K562 (cell line): Measurements from ENCODE around the gene BAD. TPM values are rescaled to one million over a fixed set of nuclear protein-coding genes. Genes with fewer than 3 reads are reported as not detected.
A peak's percentile ranks its signal among the peaks of the same experiment; 100 is the strongest.

ENCODE experiments used
- ATAC-seq: fragments of 200-7000 bp; cut with Tn5 transposase; 3 replicates; pipeline ENCODE4 v1.9.1; 2020; ENCODE audit warnings: moderate library complexity
- Bru-seq: library from RNA; stranded (reverse); fragments of 400-500 nt; gene quantifications from one replicate; lab custom pipeline; 2021; lab: Mats Ljungman, UMichigan
- BruChase-seq, 2 experiments: library from RNA; stranded (reverse); fragments of 400-500 nt; gene quantifications; one replicate each; lab custom pipeline; 2021; lab: Mats Ljungman, UMichigan
- BruUV-seq: library from RNA; stranded (reverse); fragments of 400-500 nt; replicated peaks from 2 replicates; lab custom pipeline; 2021; lab: Mats Ljungman, UMichigan
- CTCF ChIA-PET: fragments of 300-600 bp; formaldehyde crosslinking; extraction: SDS; loops from one replicate; lab custom pipeline; 2021; ENCODE audit warnings: low intra/inter-chr PET ratio; lab: Yijun Ruan, JAX
- POLR2A ChIA-PET: fragments of 300-600, 350-650 bp; sonication (Branson Sonifier 250); formaldehyde crosslinking; extraction: SDS; loops from one replicate; lab custom pipeline; 2021; ENCODE audit warnings: antibody characterized with exemption, inconsistent platforms; lab: Yijun Ruan, JAX
- DNase-seq, 4 experiments: peaks; one replicate each; pipeline versions ENCODE4 v3.0.0 to v3.0.0-alpha.2; 2011 to 2018; ENCODE audit warnings: low spot score in 3 of 4, mixed read lengths in 3 of 4; ENCODE audit errors: extremely low read depth in 1 of 4
- FAIRE-seq: peaks from 2 replicates; lab custom pipeline; 2011; peaks lifted over from hg19 to GRCh38; lab: Jason Lieb, UNC
- H2AFZ ChIP-seq: 2 replicates; pipeline ENCODE4 v1.6.0; 2011; ENCODE audit warnings: low read depth, low read length, control low read depth, inconsistent platforms
- H3K27ac ChIP-seq: fragments of 200-600 bp; 3 replicates; pipeline ENCODE4 v1.8.0; 2011; ENCODE audit warnings: low read depth, mild to moderate bottlenecking, control low read depth, inconsistent platforms, low read length, moderate library complexity, mixed read lengths; ENCODE audit errors: extremely low read depth
- H3K27me3 ChIP-seq, 2 experiments: fragments of 300-600 bp in 1 of 2; 2 replicates in 1 of 2; 3 replicates in 1 of 2; pipeline versions ENCODE4 v1.6.0 to v1.8.0; 2011; ENCODE audit warnings: inconsistent platforms in 2 of 2, low read length in 2 of 2, mild to moderate bottlenecking in 1 of 2, mixed read lengths in 1 of 2, moderate library complexity in 1 of 2; ENCODE audit not compliant: control insufficient read depth in 2 of 2, insufficient read depth in 2 of 2
- H3K36me3 ChIP-seq: fragments of 300-600 bp; 3 replicates; pipeline ENCODE4 v1.8.0; 2011; ENCODE audit warnings: mild to moderate bottlenecking, low read length, inconsistent platforms; ENCODE audit not compliant: control insufficient read depth, insufficient read depth
- H3K4me1 ChIP-seq, 2 experiments: fragments of 200-600 bp in 1 of 2; replicated peaks in 1 of 2; 2 replicates in 1 of 2; 3 replicates in 1 of 2; pipeline versions ENCODE4 v1.5.1 to v1.8.0; 2011; ENCODE audit warnings: inconsistent platforms in 2 of 2, low read length in 2 of 2, mild to moderate bottlenecking in 1 of 2, mixed read lengths in 1 of 2, moderate library complexity in 1 of 2; ENCODE audit not compliant: control insufficient read depth in 2 of 2, insufficient read depth in 2 of 2
- H3K4me2 ChIP-seq: 2 replicates; pipeline ENCODE4 v1.6.1; 2011; ENCODE audit warnings: low read length, control low read depth, inconsistent platforms, mixed read lengths; ENCODE audit not compliant: insufficient read depth
- H3K4me3 ChIP-seq: fragments of 200-600 bp; sonication (generic), shearing (Covaris generic); 2 replicates; pipeline ENCODE4 v1.5.1; 2016; ENCODE audit warnings: control low read depth, inconsistent platforms
- H3K79me2 ChIP-seq: fragments of 200-600 bp; 3 replicates; pipeline ENCODE4 v1.8.0; 2011; ENCODE audit warnings: low read length, inconsistent platforms; ENCODE audit not compliant: control insufficient read depth, insufficient read depth
- H3K9ac ChIP-seq, 2 experiments: 2 replicates each; pipeline versions ENCODE4 v1.6.0 to v1.6.1; 2011; ENCODE audit warnings: low read depth in 2 of 2, low read length in 2 of 2, control low read depth in 1 of 2, inconsistent platforms in 1 of 2, mild to moderate bottlenecking in 1 of 2, mixed read lengths in 1 of 2; ENCODE audit not compliant: insufficient read depth in 1 of 2
- H3K9me1 ChIP-seq: one replicate; pipeline ENCODE4 v1.6.0; 2011; ENCODE audit warnings: inconsistent platforms, mild to moderate bottlenecking, low read length, moderate library complexity; ENCODE audit not compliant: control insufficient read depth, insufficient read depth
- H3K9me3 ChIP-seq: replicated peaks from 2 replicates; pipeline ENCODE4 v1.5.1; 2011; ENCODE audit warnings: low read depth, low read length, inconsistent platforms; ENCODE audit not compliant: control insufficient read depth, insufficient read depth
- H4K20me1 ChIP-seq: replicated peaks from 2 replicates; pipeline ENCODE4 v1.6.1; 2011; ENCODE audit warnings: low read length, inconsistent platforms, mixed read lengths; ENCODE audit not compliant: control insufficient read depth, insufficient read depth
- EP300 ChIP-seq: IDR thresholded peaks from 2 replicates; pipeline ENCODE4 v1.6.1; 2012; ENCODE audit warnings: low read length, improper control_type of control experiment
- MAZ ChIP-seq, 2 experiments: fragments of 450-650 bp in 1 of 2; sonication (generic) in 1 of 2; formaldehyde crosslinking; IDR thresholded peaks in 1 of 2; conservative IDR thresholded peaks in 1 of 2; 2 replicates each; pipeline versions ENCODE4 v1.4.0 to v1.5.0; 2020; ENCODE audit warnings: mild to moderate bottlenecking in 1 of 2, missing genetic modification reagents in 1 of 2
- MXI1 ChIP-seq: IDR thresholded peaks from 2 replicates; pipeline ENCODE4 v1.6.1; 2011; ENCODE audit warnings: low read depth, mild to moderate bottlenecking, improper control_type of control experiment, low read length
- NKRF ChIP-seq: fragments of 450-650 bp; IDR thresholded peaks from 2 replicates; pipeline ENCODE4 v1.6.1; 2016; ENCODE audit warnings: borderline replicate concordance
- PHF20 ChIP-seq: fragments of 450-650 bp; IDR thresholded peaks from 2 replicates; pipeline ENCODE4 v1.6.1; 2018; ENCODE audit not compliant: partially characterized antibody
- SP1 ChIP-seq: sonication (generic); formaldehyde crosslinking; IDR thresholded peaks from 2 replicates; pipeline ENCODE4 v1.8.1; 2022; ENCODE audit warnings: mild to moderate bottlenecking, missing genetic modification reagents
- THRB ChIP-seq: fragments of 450-650 bp; formaldehyde crosslinking; conservative IDR thresholded peaks from 2 replicates; pipeline ENCODE4 v1.4.0; 2022; ENCODE audit warnings: mild to moderate bottlenecking, missing genetic modification characterization
- ZC3H4 ChIP-seq: sonication (generic); formaldehyde crosslinking; IDR thresholded peaks from 2 replicates; pipeline ENCODE4 v1.9.0; 2021; ENCODE audit warnings: missing genetic modification reagents, borderline replicate concordance
- ZNF3 ChIP-seq: fragments of 250-450 bp; sonication (Bioruptor Pico); IDR thresholded peaks from 2 replicates; pipeline ENCODE4 v1.5.0; 2021; ENCODE audit warnings: mild to moderate bottlenecking, moderate library complexity
- WGBS: fragments of 100-300 bp; shearing (Covaris generic); methylation state at CpG from one replicate; pipeline ENCODE4 v1.1.6; 2016; ENCODE audit warnings: low coverage, mixed read lengths; ENCODE audit not compliant: insufficient coverage; ENCODE audit errors: missing lambda C conversion rate; 5-methylcytosine and 5-hydroxymethylcytosine counted together
- in situ Hi-C: fragments of 300-500 bp; cut with MboI; formaldehyde crosslinking; loops from 4 replicates; pipeline ENCODE4 v1.15.0; 2018; ENCODE audit warnings: inconsistent platforms, mixed read lengths
- intact Hi-C: fragments of 100-400 bp; cut with micrococcal nuclease; formaldehyde crosslinking; loops from 2 replicates; pipeline ENCODE4 v1.14.2; 2022
- long read RNA-seq, 3 experiments: library from polyadenylated mRNA in 2 of 3; library from RNA in 1 of 3; unstranded in 2 of 3; stranded (forward) in 1 of 3; transcript quantifications; one replicate each; pipeline ENCODE4 v2.0.0, GENCODE V29; 2019 to 2022
- polyA minus RNA-seq, 3 experiments: library from RNA; depleted of rRNA, polyadenylated mRNA; stranded (reverse); fragments of >200 nt; gene quantifications; 2 replicates each; pipeline ENCODE4 v1.2.3, GENCODE V29; 2011
- polyA plus RNA-seq, 8 experiments: library from polyadenylated mRNA; depleted of rRNA in 4 of 8; stranded (reverse) in 5 of 8; unstranded in 3 of 8; fragments of >200 nt; fragmentation: Nextera tagmentation in 2 of 8; fragmentation: Illumina TruSeq in 1 of 8; extraction: Ambion mirVana in 2 of 8; extraction: Trizol in 1 of 8; gene quantifications; 2 replicates each; pipeline versions ENCODE4 v1.2.1 to v1.2.3, GENCODE V29; 2011 to 2014; ENCODE audit warnings: inconsistent platforms in 1 of 8, missing spikeins in 1 of 8
- total RNA-seq, 7 experiments: library from RNA; depleted of rRNA in 6 of 7; stranded (reverse); fragments of >200 nt in 6 of 7; fragmentation: Illumina TruSeq in 2 of 7; extraction: Trizol in 2 of 7; gene quantifications; 2 replicates each; pipeline versions ENCODE4 v1.2.1 to v1.2.3, GENCODE V29; 2011 to 2021; ENCODE audit warnings: low replicate concordance in 1 of 7

BAD gene
- total RNA-seq (2011; cell fraction: chromatin; rRNA removed; ENCODE audit: low replicate concordance) = 2.4 and 7.5 TPM in 2 replicates
- total RNA-seq (2011; cell fraction: nucleolus; rRNA removed) = 7.5 and 12.9 TPM in 2 replicates
- 4.4 and 4.8 TPM in 2 replicates for total RNA-seq (2011; cell fraction: nucleoplasm; rRNA removed)
- total RNA-seq (2014; rRNA removed) = 45.6 and 58.5 TPM in 2 replicates
- 2.9 and 4.1 TPM in 2 replicates for total RNA-seq (2014; rRNA removed; fragmentation: Illumina TruSeq; extraction: Trizol)
- 18.8 and 23.8 TPM in 2 replicates for total RNA-seq (2015; rRNA removed; fragmentation: Illumina TruSeq; extraction: Trizol)
- 25.2 and 27.1 TPM in 2 replicates for total RNA-seq (2021)
- polyA plus RNA-seq (2011; rRNA removed) = 11.8 and 21.1 TPM in 2 replicates
- 21.0 and 30.7 TPM in 2 replicates for polyA plus RNA-seq (2011; cell fraction: cytosol; rRNA removed)
- polyA plus RNA-seq (2011; cell fraction: nucleus; rRNA removed) = 8.6 and 11.1 TPM in 2 replicates
- polyA plus RNA-seq (2012) = 23.1 and 33.4 TPM in 2 replicates
- 4.7 and 12.8 TPM in 2 replicates for polyA plus RNA-seq (2014; fragmentation: Illumina TruSeq; extraction: Trizol)
- 1 to 10 TPM in 1 of 2 experiments, under 1 TPM in 1; 0.61 to 4.0 TPM for polyA plus RNA-seq (2014; fragmentation: Nextera tagmentation; extraction: Ambion mirVana)
- 34.3 and 43.0 TPM in 2 replicates for polyA plus RNA-seq (2014; rRNA removed)
- polyA minus RNA-seq (2011; rRNA and poly(A)+ RNA removed) = 1.2 and 2.6 TPM in 2 replicates
- 6.3 and 7.1 TPM in 2 replicates for polyA minus RNA-seq (2011; cell fraction: cytosol; rRNA and poly(A)+ RNA removed)
- polyA minus RNA-seq (2011; cell fraction: nucleus; rRNA and poly(A)+ RNA removed) = 4.2 and 7.6 TPM in 2 replicates
- percentile 51 among the genes with signal in this experiment for Bru-seq, nascent RNA
- percentile 49 among the genes with signal in this experiment for BruChase-seq, experiment 1, labeled RNA remaining after a 2-hour chase
- BruChase-seq, experiment 2, labeled RNA remaining after a 6-hour chase = percentile 52 among the genes with signal in this experiment
- long read RNA-seq, experiment 1, transcript BAD-201 (4 exons, 929 nt) = major isoform, 23 of 41 reads
- long read RNA-seq, experiment 1, transcript BAD-203 (3 exons, 1,157 nt) = minor isoform, 8 of 41 reads
- long read RNA-seq, experiment 1, partial matches to known transcripts = 0 of 41 reads
- long read RNA-seq, experiment 1, other reads (novel, unspliced or antisense) = 8 of 41 reads
- long read RNA-seq, experiment 2, transcript BAD-201 (4 exons, 929 nt) = minor isoform, 12 of 32 reads
- long read RNA-seq, experiment 2, transcript BAD-203 (3 exons, 1,157 nt) = major isoform, 18 of 32 reads
- long read RNA-seq, experiment 2, partial matches to known transcripts = 1 of 32 reads
- long read RNA-seq, experiment 2, other reads (novel, unspliced or antisense) = 0 of 32 reads
- long read RNA-seq, experiment 3, transcript BAD-201 (4 exons, 929 nt) = major isoform, 13 of 17 reads
- long read RNA-seq, experiment 3, partial matches to known transcripts = 0 of 17 reads
- long read RNA-seq, experiment 3, other reads (novel, unspliced or antisense) = 1 of 17 reads

DNA sequence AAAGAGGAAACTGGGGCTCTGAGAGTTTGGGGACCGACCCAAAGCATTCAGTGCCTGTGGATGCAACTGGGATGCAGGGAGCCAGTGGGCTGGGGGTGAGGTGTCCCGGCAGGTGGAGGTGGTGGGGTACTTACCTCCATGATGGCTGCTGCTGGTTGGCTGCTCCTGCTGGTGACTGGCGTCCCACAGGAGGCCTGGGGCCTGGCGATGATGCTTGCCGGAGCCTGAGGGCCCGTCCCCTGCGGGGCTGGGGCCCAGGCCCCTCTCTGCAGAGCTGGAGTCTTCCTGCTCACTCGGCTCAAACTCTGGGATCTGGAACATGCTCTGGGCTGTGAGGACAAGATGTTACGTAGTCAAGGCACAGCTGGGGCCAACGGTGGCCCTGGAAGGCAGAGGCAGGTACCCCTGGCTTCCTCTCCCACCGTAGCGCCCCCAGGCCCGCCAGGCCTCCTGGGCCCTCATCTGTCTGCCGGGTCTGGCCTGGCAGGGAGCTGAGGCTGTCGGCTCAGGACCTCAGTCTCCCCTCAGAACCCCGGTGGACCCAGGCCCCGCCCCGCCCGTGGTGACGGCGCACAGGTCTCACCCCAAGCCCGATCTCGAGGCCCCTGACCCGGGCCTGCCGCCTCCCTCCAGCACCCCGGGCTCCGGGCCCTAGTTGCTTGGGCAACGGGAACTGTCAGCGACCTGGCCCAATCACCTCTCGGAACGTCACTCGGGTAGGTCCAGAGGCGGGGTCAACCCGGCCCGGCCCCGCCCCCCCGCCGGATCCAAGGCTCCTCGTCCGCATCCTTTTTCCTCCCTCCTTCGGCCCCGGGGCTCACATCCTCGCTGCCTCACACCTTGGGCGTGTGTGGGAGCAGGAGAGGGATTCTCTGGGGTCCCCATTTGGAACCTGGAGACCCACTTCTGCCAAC is at the start of gene BAD:
TSS of gene BAD (minus strand) at position 618 of the 914 bp plus-strand sequence. CDS start at position 321, 297 bp downstream.
- H3K9me1 ChIP-seq = no peaks in the 10 kb centered on the region
- POLR2A ChIA-PET = interaction anchor here (0.5 to 5.1 kb wide), 10 partner anchors 10 to 188 kb away, joined by 3 to 54 read pairs (median 4); partner anchors contain the start of genes ESRRA, FERMT3 and STIP1
- WGBS = 21% methylated on average over 17 of the region's 44 CpGs
- H3K27ac ChIP-seq = peak within 1 kb of the TSS; percentile 79
- BruUV-seq = TSS peak; percentile 69
- in situ Hi-C loops = no loop called here
- H3K9me3 ChIP-seq = no peaks in the 10 kb centered on the region
- H3K27me3 ChIP-seq = no peaks in the 10 kb centered on the region
- no peaks in the 10 kb centered on the region for H4K20me1 ChIP-seq
- CTCF ChIA-PET = interaction anchor here (0.8 kb wide), 1 partner anchor 13 kb away, joined by 3 read pairs; no protein-coding TSS in a partner anchor
- FAIRE-seq (peak; percentile 98), DNase-seq (peak; percentile 97 to 99 (median 98)), ATAC-seq (peak; percentile 96)
- intact Hi-C loops = no loop called here
- H2AFZ ChIP-seq = peak within 1 kb of the TSS; percentile 93
- peaks cover 4% of the 10 kb centered on the region; the same call in 1 of the 3 replicates for H3K36me3 ChIP-seq
- H3K9ac ChIP-seq = peak within 1 kb of the TSS; percentile 69 to 95
- peaks cover 12% of the 10 kb centered on the region; the same call in 1 of the 3 replicates for H3K79me2 ChIP-seq
- H3K4me1 ChIP-seq = peaks cover 7 to 43% of the 10 kb centered on the region in 2 experiments; a peak in 4 of 5 replicates
- H3K4me2 ChIP-seq = peak within 1 kb of the TSS; percentile 80
- H3K4me3 ChIP-seq = peak within 1 kb of the TSS; percentile 91
- TF ChIP-seq NKRF (peak; percentile 47; the same call in 1 of the 2 replicates), EP300 (0 out of 2 replicates have a peak, but pooled peaks have one; percentile 15), MXI1 (peak; percentile 92), THRB (no peak), PHF20 (no peak), MAZ (CRISPR knock-in tag; conservative IDR thresholded peaks at IDR 0.05 in 1 of 2, IDR thresholded peaks at IDR 0.05 in 1 of 2) (peak; percentile 51 to 58; a peak in 3 of 4 replicates), ZC3H4 (CRISPR knock-in tag) (no peak), SP1 (CRISPR knock-in tag) (peak; percentile 81), ZNF3 (CRISPR knock-in tag) (no peak)
